Measurements from ENCODE around the gene FCER2.

DNA sequence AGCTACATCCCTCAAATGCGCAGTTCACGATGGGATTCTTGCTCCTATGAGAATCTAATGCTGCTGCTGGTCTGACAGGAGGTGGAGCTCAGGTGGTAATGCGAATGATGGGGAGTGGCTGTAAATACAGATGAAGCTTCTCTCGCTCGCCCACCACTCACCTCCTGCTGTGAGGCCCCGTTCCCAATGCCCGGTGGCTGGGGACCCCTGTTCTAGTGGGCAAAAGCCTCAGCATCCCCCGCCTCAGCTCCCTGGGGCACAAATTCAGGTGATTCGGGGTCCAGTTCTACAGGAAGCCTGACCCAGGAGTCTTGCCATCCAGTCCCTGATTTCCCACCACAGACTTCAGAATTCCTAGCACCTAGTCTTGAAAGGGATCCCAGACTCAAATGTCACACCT lies 29.4 kb downstream of the FCER2 start:
- TF ChIP-seq SPI1 (IDR thresholded peaks at IDR 0.05; ENCODE audit: low read depth, low read length) = no peak
- no peak for TF ChIP-seq TAF1 (IDR thresholded peaks at IDR 0.05; ENCODE audit: low read depth, low read length)
- TF ChIP-seq POLR2A (IDR thresholded peaks at IDR 0.05; ENCODE audit: low read depth, low read length) = no peak

Data from GM12891 (cell line).